Osteocyte (in vitro differentiated cells): Measurements from ENCODE around the gene CHN1. TPM values are rescaled to one million over a fixed set of nuclear protein-coding genes. Genes with fewer than 3 reads are reported as not detected.

Source experiments
- DNase-seq: peaks from one replicate; pipeline ENCODE4 v3.0.0; 2021; ENCODE audit warnings: mixed read lengths; ENCODE audit not compliant: unreplicated experiment; ENCODE audit errors: extremely low spot score
- H3K27ac Mint-ChIP-seq: one replicate; pipeline ENCODE4 v1.8.0; 2021; ENCODE audit warnings: mild to moderate bottlenecking, mixed read lengths; ENCODE audit not compliant: unreplicated experiment
- H3K27me3 Mint-ChIP-seq: one replicate; pipeline ENCODE4 v1.8.0; 2021; ENCODE audit warnings: mixed read lengths; ENCODE audit not compliant: unreplicated experiment
- H3K36me3 Mint-ChIP-seq: one replicate; pipeline ENCODE4 v1.8.0; 2021; ENCODE audit warnings: mixed read lengths; ENCODE audit not compliant: unreplicated experiment
- H3K4me1 Mint-ChIP-seq: one replicate; pipeline ENCODE4 v1.8.0; 2021; ENCODE audit warnings: mixed read lengths; ENCODE audit not compliant: unreplicated experiment
- H3K4me3 Mint-ChIP-seq: one replicate; pipeline ENCODE4 v1.8.0; 2021; ENCODE audit warnings: mild to moderate bottlenecking, moderate library complexity, mixed read lengths; ENCODE audit not compliant: unreplicated experiment
- H3K9me3 Mint-ChIP-seq: one replicate; pipeline ENCODE4 v1.8.0; 2021; ENCODE audit warnings: mixed read lengths; ENCODE audit not compliant: unreplicated experiment
- total RNA-seq: library from RNA; stranded (reverse); gene quantifications from 2 replicates; pipeline ENCODE4 v1.2.1, GENCODE V29; 2021
- TF ChIP-seq, protein P1 (sequence below): fragments of 200-600 bp; sonication (generic); IDR thresholded peaks from 2 replicates; pipeline ENCODE4 v1.5.0; 2021; ENCODE audit warnings: antibody characterized with exemption, mild to moderate bottlenecking, moderate library complexity

CHN1 gene
- total RNA-seq, 1 donor from 2014 or later, result 22.3 TPM

DNA sequence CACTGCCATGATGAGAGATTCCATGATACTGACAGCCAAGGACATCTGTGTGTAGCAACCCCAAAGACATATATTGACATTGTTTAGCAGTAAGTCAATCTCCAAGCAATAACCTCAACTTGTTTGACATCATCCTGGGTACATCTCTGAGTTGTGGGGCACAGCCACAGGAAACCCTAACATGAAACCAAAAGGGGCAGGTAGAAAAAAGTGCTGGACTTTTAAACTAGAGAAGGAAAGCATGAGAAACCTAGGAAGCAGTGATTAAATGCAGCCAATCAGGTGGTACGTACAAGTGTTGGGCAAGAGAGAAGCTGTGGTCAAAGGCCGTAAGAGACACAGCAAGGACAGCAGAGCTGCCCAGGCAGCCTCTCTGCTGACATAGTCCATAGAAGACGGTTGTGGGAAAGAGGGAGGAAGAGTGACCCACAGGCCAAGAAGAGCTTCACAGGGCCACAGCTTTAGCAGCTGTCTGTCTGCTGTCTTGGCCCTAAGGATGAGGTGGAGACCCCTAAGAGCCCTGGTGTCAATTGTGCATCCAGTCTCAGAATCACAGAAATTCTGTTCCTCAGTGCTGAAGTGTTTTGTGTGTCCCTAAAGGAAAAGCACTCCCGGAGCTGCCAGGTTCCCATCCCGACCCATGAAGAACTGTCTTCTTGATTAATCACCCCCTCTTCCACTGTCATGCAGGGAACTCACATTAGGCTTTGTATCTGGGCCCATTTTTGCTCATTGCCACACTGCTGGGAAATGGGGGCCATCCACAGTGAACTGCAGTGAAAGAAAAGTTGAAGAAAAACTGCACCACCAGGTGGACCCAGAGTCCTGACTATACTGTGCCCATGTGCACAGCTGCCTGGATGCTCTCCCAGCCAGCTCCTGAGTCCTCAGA lies 25.4 kb upstream of the CHN1 start:
- no peak overlapping the region for H3K4me3 Mint-ChIP-seq
- no peaks in the 10 kb centered on the region for H3K36me3 Mint-ChIP-seq
- H3K4me1 Mint-ChIP-seq, result peaks cover 17% of the 10 kb centered on the region
- DNase-seq, result no peak
- H3K9me3 Mint-ChIP-seq, result no peaks in the 10 kb centered on the region
- no peaks in the 10 kb centered on the region for H3K27me3 Mint-ChIP-seq
- no peak overlapping the region for H3K27ac Mint-ChIP-seq
- TF ChIP-seq, protein P1, sequence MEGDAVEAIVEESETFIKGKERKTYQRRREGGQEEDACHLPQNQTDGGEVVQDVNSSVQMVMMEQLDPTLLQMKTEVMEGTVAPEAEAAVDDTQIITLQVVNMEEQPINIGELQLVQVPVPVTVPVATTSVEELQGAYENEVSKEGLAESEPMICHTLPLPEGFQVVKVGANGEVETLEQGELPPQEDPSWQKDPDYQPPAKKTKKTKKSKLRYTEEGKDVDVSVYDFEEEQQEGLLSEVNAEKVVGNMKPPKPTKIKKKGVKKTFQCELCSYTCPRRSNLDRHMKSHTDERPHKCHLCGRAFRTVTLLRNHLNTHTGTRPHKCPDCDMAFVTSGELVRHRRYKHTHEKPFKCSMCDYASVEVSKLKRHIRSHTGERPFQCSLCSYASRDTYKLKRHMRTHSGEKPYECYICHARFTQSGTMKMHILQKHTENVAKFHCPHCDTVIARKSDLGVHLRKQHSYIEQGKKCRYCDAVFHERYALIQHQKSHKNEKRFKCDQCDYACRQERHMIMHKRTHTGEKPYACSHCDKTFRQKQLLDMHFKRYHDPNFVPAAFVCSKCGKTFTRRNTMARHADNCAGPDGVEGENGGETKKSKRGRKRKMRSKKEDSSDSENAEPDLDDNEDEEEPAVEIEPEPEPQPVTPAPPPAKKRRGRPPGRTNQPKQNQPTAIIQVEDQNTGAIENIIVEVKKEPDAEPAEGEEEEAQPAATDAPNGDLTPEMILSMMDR, result peak; percentile 67

- Mint-ChIP-seq H3K4me3 (peak overlapping the region; percentile 52), H3K4me1 (peaks cover 17% of the 10 kb centered on the region), H3K27me3 (no peaks in the 10 kb centered on the region), H3K36me3 (no peaks in the 10 kb centered on the region), H3K9me3 (no peaks in the 10 kb centered on the region), H3K27ac (peak overlapping the region; percentile 86)
- TF ChIP-seq, protein P1, result no peak
- DNase-seq, result no peak
Measured at GRCh38 chr2:175027755-175028154, 22.6 kb upstream of the CHN1 start.

DNA sequence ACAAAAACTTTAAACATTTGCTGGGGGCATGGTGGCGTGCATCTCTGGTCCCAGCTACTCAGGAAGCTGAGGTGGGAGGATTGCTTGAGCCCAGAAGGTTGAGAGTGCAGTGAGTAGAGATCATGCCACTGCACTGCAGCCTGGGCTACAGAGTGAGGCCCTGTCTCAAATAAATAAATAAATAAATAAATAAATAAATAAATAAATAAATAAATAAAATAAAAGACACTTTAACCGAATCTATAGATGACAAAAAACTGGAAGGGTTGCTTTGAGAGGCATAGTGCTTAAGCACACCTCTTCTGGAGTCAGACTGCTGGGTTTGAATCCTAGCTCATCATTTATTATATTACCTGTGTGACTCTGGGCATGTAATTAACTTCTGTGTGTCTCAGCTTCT lies 21.2 kb upstream of the CHN1 start:
- H3K4me1 Mint-ChIP-seq, result peaks cover 17% of the 10 kb centered on the region
- no peak overlapping the region for H3K4me3 Mint-ChIP-seq
- DNase-seq, result no peak
- H3K36me3 Mint-ChIP-seq, result no peaks in the 10 kb centered on the region
- no peaks in the 10 kb centered on the region for H3K27me3 Mint-ChIP-seq
- H3K9me3 Mint-ChIP-seq, result no peaks in the 10 kb centered on the region
- TF ChIP-seq, protein P1, result no peak
- H3K27ac Mint-ChIP-seq, result no peak overlapping the region

- Mint-ChIP-seq H3K27me3 (no peaks in the 10 kb centered on the region), H3K27ac (no peak overlapping the region), H3K4me3 (no peak overlapping the region), H3K9me3 (no peaks in the 10 kb centered on the region), H3K36me3 (no peaks in the 10 kb centered on the region), H3K4me1 (peaks cover 17% of the 10 kb centered on the region)
- DNase-seq, result no peak
- TF ChIP-seq, protein P1, result no peak
Measured at GRCh38 chr2:175025946-175026345, 20.8 kb upstream of the CHN1 start.

GRCh38 chr2:175025233-175025632 lies 20.1 kb upstream of the CHN1 start:
- no peak for DNase-seq
- peaks cover 17% of the 10 kb centered on the region for H3K4me1 Mint-ChIP-seq
- no peaks in the 10 kb centered on the region for H3K9me3 Mint-ChIP-seq
- TF ChIP-seq, protein P1, result no peak
- no peak overlapping the region for H3K4me3 Mint-ChIP-seq
- H3K27ac Mint-ChIP-seq, result no peak overlapping the region
- H3K27me3 Mint-ChIP-seq, result no peaks in the 10 kb centered on the region
- H3K36me3 Mint-ChIP-seq, result no peaks in the 10 kb centered on the region
